GM19372 (cell line): ENCODE measurements around the gene SEC16A.
A peak's percentile ranks its signal among the peaks of the same experiment; 100 is the strongest.

Experiments
- ATAC-seq: cut with Tn5 transposase; IDR thresholded peaks from one replicate; pipeline ENCODE4 v1.9.1; 2021; ENCODE audit warnings: mild to moderate bottlenecking, low read depth, moderate library complexity; ENCODE audit not compliant: unreplicated experiment

SEC16A gene, protein sequence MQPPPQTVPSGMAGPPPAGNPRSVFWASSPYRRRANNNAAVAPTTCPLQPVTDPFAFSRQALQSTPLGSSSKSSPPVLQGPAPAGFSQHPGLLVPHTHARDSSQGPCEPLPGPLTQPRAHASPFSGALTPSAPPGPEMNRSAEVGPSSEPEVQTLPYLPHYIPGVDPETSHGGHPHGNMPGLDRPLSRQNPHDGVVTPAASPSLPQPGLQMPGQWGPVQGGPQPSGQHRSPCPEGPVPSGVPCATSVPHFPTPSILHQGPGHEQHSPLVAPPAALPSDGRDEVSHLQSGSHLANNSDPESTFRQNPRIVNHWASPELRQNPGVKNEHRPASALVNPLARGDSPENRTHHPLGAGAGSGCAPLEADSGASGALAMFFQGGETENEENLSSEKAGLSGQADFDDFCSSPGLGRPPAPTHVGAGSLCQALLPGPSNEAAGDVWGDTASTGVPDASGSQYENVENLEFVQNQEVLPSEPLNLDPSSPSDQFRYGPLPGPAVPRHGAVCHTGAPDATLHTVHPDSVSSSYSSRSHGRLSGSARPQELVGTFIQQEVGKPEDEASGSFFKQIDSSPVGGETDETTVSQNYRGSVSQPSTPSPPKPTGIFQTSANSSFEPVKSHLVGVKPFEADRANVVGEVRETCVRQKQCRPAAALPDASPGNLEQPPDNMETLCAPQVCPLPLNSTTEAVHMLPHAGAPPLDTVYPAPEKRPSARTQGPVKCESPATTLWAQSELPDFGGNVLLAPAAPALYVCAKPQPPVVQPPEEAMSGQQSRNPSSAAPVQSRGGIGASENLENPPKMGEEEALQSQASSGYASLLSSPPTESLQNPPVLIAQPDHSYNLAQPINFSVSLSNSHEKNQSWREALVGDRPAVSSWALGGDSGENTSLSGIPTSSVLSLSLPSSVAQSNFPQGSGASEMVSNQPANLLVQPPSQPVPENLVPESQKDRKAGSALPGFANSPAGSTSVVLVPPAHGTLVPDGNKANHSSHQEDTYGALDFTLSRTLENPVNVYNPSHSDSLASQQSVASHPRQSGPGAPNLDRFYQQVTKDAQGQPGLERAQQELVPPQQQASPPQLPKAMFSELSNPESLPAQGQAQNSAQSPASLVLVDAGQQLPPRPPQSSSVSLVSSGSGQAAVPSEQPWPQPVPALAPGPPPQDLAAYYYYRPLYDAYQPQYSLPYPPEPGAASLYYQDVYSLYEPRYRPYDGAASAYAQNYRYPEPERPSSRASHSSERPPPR (N-terminal part only)

DNA sequence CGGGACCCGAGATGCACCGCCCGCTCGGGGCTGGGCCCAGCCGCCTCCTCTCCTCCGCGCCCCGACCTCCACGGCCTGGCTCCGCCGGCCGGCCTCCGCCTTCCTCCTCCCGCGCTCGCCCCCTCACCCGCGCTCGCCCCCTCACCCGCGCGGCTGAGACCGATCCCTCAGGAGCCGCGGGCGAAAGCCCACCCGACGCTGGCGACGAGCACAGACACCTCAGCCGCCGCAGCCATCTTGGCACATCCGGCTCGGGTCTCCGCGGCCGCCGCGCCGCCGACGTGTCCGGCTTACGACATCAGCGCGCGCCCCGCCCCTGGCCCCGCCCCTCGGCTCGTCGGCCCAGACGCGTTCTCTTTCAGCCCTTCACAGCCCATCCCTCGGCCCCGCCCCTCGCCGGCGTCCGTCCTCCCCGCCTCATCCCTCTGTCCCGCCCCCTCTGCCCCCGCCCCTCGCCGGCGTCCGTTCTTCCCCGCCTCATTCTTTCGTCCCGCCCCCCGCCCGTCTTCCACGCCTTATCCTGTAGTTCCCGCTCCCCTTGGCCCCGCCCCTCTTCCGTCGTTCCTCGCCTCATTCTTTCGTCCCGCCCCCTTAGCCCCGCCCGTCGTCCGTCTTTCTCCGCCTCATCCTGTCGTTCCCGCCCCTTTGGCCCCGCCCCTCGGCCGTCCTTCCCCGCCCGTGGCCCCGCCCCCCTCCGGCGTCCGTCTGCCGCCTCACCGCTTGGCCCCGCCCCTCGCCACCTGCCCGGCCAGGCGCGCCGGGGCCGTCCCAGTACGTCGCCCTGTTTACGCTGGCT lies at the start of gene SEC16A:
Gene SEC16A, minus strand, starts transcription at position 248 of the 796 bp plus-strand sequence. CDS start 5,425 bp downstream, outside the sequence.
- peak; percentile 59 for ATAC-seq

DNA sequence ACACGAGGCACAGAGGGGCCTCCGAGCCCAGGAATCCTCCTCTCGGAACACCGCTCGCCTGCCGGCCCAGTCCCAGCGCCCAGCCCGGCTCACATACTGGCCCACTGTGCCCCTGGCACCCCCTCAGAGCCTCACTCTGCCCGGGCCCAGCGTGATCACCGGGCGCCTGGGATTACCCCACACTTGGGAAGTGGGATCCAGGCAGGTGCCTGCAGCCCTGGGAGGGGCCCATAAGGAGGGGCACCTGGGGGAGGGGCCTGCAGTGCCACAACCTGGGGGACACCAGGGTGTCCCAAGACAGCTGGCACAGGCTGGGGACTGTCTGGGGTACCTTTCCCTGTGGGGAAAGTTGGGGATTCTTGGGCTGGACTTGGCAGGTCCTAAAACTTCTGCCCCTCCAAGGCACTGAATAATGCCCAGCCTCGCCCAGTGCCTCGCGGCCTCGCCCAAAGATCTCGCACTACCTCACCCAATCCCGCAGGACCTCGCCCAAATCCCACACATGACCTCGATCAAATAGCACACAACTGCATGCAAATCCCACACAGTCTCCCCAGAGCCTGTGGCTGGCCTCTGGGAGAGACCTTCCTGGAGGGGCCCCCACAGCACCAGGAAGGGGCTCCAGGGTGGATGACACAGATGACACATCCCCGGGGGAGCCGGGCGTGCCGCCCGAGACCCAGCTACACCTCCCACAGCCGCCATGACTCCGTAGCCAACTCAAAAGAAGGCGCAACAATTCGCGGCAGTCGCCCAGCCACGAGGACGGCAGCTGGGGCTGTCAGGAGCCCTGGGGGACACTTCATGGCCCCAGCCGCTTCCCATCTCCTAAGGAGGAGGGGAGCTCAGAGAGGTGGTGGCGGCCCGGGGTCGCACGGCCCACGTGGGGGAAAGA lies 49.3 kb upstream of the SEC16A start:
- ATAC-seq: no peak

DNA sequence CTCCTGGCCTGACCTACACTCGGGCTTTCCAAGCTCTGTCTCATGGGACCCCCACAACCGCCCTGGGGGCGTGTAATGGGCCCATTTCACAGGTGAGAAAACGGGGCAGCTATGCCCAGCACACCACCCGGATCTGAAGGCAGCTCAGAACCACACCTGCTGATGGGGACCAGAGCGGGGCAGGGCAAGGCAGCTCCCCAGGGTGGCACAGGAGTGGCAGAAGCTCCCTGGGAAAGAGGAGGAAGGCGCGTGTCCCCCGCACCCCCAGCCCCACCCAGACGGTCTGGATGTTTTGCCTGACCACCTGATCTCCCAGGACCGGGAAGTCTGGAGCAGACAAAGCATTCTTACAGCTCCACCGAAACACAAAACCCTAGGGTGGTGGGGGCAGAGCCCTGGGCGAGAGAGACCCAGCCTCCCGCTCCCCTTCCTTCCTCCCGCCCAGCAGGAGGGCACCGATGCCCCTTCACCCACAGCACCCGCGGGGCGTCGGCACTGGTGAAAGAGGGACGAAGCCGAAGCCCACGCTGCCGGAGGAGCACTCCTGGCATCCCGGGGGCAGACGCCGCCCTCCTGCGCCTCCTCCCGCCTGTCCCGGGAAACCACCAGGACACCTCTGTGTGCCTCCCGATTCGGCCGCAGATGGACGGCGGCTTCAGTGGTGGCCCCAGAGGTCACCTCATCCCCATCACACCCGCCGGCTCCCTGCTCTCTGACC lies 48.5 kb upstream of the SEC16A start:
- ATAC-seq: no peak

DNA sequence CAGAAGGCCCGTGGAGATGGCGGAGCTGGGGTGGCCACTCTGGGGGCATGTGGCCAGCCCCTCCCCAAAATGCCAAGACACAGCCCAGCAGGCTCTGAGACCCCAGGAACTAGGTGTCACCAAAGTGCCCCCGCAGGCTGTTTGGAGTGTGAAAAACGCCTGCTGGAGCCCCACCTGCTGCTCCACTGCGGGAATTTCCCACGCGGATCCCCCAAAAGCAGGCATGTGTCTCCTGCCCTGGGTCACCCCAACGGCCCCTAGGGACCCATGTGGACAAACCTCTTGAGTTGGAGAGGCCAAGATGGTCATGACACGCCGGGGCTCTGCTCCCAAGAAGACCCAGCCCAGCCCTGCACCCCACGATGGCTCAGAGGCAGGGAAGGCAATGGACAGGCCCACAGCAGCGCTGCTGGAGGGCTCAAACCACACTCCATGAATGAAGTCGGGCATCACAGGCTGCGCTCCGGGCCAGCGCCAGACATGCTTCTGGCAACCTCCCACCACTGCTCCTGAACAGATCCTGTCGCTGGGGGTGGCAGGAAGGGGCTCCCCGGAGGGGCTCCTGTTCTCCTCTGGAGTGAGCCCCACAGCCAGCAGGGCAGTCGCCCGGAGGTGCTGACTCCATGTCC lies 47.7 kb upstream of the SEC16A start:
- no peak for ATAC-seq

DNA sequence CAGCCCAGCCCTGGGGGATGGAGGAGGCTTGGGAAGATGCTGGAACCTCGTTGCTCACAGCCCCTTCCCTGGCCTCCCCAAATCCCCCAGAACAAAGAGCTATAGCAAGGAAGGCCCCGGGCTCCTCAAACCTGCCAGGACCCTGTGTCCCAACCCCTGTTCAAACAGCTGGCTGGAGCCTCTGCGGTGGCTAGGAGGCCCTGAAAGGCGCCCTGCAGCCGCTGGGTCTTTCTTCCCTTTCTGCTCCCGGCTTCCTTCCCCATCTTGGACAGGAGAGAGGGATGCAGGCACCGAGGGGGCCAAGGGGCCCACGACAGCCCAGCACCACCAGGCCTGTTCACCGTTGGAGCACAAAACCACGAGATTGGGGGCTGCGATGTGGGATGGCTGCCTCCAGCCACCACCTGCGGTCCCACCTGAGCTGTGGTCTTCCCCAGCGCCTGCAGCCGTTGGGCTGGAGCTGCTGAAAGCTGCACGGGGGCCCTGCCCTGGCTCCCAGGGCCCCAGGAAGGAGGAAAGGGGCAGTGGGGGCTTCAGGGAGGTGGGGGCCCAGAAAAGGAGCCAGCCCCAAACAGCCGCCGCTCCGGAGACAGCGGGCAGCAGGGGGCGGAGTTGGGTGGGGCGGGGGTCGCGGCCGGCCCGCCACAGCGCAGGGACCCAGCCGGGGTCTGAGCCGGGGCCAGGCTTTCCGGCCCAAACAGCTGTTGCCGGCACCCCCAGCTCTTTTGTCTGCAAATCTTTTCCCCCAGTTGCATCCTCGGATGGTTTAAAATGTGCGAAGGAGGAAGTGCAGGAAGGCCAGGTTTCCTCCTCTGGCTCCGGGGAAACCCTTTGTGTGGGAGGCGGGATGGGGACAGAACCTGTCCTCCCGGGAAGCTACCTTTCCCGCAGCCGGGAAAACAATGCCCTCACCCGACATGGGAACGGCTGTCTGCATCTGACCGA lies 46.9 kb upstream of the SEC16A start:
- ATAC-seq: no peak

DNA sequence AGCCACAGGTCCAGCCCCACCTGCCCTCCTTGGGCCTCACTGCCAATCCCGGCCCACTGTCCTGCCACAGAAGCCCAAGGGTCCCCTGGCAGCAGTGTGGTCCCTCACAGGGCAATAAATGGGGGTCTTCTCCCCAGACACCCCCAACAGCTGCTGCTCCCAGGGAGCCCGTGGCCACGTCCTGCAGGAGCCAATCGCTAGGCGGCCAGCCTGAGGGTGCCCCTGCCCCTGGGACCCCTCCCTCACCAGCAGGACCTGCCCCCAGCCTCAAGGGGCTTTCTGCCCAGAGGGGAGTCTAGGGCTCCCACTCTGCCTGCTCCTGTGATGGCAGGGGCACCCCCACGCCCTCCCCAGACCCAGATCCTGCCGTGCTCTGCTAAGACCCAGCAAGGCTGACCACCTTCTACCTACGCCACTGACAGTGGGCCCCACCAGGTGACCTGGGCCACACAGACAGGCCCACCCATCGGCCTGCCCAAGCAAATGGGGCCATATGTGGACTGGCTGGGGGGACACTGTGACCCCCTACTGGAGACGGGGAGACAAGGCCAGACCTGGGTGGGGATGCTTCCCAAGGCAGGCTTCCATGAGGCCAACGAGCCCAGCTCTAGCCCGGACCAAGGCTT lies 46.0 kb upstream of the SEC16A start:
- ATAC-seq: no peak

DNA sequence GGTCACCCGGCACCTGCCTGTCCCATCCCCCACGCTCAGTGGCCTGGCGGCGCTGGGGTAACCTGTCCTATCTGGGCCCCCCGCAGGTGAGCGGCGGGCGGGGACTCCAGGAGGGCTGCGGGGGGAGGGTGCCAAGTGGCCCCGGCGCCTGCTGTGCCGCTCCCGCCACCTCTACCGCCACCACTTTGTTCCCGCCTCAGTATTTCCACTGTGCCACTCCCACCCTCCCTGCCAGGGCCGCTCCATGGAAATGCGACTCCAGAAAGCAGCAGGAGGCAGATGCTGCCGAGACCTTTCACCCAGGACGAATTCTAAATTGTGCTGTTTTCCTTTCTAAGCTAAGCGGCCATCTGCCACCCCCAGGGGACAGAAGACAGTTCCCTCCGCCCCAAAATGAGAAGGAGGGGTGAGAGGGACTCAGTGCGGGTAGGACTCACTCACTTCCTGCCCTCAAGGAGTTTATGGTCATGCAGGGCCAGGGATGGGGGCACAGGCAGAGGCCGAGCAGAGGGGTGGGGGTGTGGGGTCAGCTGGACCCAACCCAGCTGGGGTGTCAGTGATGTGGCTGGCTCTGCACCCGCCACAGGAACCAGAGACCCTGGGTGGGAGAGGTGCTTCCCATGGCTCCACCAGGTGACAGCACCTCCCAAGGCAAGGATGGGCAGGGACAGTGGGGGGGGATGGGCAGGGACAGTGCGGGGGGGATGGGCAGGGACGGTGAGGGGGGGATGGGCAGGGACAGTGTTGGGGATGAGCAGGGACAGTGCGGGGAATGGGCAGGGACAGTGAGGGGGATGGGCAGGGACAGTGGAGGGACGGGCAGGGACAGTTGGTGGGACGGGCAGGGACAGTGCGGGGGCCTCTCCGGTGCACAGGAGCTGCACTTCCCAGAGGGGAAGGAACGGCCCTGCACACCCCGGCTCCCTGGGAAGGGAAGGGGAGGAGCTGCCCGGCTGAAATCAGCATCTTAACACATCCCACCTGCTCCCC lies 45.2 kb upstream of the SEC16A start:
- no peak for ATAC-seq

DNA sequence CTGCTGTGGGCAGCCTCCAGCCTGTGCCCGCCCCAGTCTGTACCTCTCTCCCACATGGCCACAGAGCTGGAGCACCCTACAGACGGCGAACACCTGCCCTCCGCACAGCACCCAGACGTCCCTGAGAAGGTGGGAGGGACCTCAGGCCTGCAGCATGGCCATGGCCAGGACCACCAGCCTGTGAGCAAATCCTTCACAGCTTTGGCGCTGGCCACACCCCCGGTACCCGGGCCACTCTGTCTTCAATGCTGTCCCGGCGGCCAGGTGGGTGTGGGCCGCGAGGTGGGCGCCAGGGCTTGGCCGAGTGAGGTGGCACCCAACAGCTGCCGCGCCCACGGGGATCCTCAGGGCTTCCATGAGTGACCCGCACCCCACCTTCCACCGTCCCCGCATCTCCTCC lies 44.3 kb upstream of the SEC16A start:
- ATAC-seq: no peak

DNA sequence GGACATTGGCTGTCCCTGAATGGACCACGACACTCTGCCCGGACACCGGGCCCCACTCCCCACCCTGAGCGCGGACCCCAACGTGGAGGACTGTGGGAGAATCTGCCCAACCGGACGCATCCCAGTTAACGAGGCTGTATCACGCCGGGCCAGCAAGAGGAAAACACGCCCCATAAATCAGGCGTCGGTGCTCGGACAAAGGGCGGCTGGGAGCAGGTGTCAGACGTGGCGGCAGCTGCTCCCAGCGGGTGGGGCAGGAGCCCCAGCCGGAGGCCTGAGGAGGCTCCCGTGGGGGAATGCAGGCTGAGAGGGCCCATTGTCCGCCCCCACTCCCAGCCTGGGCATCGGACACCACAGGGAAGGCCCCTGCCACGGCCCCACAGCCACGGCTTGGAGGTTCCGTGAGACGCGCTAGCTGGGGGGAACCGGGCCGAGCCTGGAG lies 43.8 kb upstream of the SEC16A start:
- ATAC-seq: no peak

DNA sequence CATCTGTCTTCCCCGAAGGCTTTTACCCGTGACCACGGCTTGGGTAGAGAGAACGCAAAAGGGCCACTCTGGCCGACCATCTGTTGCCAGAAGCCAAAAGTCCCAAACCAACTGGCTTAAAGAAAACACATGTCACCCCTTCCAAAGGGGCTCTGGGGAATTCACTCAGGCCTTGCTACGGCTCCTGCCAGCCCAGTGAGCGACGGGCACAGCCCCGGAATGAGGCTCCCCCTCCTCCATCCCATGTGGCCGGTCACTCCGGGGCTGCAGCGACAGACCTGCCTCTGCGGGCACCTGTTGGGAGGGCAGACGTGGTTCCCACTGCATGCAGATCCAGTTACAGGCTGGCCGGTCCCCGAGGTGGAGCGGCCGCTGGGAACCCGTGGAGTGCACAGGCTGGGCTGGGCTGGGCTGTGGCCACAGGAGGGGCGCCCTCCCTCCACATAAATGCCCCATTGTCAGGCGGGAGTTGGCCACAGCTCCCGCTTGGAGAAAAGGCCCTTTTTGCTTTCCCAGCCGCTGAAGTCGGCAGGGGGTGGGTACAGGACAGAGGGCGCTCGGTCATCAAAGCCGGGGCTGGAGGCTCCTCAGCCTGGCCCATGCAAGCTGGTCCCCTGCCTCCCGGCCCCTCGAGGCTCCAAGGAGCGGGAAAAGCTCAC lies 43.1 kb upstream of the SEC16A start:
- ATAC-seq: no peak

DNA sequence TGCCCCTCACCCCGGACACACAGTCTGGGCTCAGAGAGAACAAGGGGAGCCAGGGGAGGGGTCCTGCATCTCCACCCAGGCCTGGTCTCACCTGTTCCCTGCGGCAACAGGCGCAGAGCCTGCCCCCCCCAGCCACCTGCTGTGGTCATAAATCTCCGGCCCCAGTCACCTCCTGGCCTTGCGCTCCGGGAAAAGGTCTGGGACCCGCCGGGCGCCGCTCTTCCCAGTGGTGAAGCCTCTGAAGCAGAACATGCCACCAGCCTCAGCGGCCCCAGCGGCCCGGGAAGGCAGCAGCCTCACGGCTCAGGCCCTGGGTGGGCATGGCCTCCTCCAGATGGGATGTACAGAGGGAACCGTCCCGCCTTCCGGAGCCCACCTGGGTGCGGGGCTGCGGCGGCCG lies 42.4 kb upstream of the SEC16A start:
- ATAC-seq: no peak

DNA sequence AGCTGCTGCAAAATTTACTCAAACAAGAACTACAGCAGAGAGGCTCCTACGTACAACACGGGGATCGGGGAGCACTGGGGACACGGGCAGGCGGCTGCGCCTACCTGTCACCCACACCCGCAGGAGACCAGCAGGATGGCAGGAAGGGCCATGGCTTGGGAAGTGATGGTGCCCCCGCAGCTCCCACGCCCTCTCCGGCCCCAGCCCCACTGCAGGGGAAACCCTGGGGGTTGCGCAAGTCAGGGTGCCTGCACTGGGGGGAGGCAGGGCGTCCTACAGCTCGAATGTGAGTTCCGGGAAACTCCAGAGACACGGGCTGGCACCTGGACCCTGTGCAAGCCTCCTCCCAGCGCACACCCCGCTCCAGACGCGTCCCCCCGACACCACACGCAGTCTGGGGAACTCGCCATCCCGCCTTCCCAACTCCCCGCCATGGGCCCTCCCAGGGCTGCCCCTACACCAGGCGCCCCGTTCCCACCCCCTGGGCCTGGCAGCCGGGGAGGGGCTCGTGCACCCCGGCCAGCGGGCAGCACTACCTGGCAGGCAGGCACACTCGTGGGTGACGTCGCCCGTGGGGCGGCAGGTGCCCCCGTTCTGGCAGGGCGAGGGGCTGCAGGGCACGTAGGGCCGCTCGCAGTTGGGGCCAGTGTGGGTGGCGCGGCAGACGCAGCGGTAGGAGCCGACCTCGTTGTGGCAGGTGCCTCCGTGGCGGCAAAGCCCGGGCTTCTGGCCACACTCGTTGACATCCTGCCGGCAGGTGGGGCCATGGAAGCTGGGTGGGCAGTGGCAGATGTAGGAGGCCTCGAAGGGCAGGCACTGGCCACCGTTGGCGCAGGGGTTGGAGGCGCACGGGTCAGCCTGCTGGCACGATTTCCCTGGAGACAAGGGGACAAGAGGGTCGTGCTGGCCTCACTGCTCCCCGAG lies 39.7 kb upstream of the SEC16A start:
- no peak for ATAC-seq

DNA sequence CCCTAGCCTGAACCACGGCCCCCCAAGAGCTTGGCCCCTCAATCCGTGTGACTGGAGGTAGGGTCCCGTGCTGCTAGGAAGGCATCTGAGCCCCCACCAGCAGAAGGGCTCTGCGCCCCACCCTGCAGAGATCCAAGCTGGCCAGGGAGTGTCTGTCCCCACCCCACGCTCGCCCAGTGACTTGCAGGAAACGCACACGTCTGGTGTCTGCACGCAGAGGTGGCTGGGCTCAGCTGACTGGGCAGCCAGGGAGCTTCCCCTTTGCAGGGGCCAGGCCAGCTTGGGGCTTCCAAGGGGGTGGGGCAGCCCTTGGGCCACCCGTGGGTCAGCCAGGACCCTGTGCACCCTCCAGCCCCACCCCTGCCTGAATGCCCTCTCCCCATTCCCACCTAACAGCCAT lies 38.7 kb upstream of the SEC16A start:
- ATAC-seq: no peak
